ENCODE results near the gene C11orf42.

Gene C11orf42

DNA sequence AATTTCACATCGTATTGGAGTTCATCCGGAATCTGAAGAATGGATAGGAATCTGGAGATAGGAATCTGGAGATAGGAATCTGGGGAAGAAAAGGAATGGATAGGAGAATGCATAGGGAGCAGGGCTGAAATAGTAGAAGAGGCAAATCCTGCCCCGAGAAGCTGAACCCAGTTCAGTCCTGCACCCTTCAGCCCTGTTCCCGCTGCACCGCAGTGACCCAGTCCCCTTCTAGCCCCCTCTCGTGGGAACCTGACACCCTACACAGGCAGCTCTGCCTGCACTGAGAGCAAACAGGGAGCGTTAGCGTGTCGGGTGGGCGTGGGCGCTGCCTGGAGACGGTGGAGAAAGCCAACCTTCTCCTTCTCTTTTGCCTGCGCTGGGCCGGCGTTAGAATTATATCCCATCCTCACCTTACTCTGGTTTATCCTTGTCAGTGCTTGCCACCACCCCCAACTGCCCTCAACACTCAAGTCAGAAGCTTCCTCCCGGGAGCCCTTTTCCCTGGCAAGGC, 53.3 kb downstream of the C11orf42 start:
- DNase-seq, result no peak

DNA sequence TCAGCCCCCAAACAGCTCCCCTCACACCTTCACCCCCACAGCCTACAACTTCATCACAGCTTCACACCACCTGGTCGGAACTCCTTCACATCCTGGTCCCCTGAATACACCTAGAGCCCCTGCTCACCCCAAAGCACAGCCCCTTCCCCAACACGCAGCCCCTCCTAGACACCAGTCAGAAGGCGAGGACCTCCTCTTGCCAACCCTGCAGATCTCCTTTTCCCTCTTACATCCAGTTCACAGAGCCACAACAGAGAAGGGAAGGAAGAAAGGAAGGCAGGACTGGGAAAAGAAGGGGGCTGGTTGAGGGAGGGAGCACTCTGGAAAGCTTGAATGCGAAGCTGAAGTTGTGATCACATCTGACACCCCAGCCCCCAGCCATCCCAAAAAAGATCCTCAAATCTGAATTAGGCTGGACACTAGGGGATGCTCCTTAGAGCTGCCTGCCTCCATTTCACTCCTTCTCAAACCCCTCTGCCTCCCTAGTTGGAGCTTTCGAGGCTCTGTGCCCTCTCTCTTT, 54.9 kb downstream of the C11orf42 start:
- DNase-seq, result no peak
